ENCODE results near the gene TTC21A. TPM values are rescaled to one million over a fixed set of nuclear protein-coding genes. Genes with fewer than 3 reads are reported as not detected.
A peak's percentile ranks its signal among the peaks of the same experiment; 100 is the strongest.

Gene TTC21A
- total and polyA plus RNA-seq, 2 donors (not counting 1 experiment from before 2014, with no cell fraction given), result 1.6 to 2.1 TPM

GRCh38 chr3:39141171-39141995 is 33.9 kb downstream of the TTC21A start:
- Histone ChIP-seq H4K20me1 (ENCODE audit: control insufficient read depth, extremely low read depth, insufficient read depth, low read length) (no peaks in the 10 kb centered on the region), H3K9me3 (ENCODE audit: control insufficient read depth, insufficient read depth, low read depth, low read length) (no peaks in the 10 kb centered on the region), H3K4me1 (ENCODE audit: control insufficient read depth, extremely low read depth, insufficient read depth, low read length) (peaks cover 7% of the 10 kb centered on the region), H3K79me2 (ENCODE audit: control insufficient read depth, insufficient read depth, low read length) (peaks cover 11% of the 10 kb centered on the region), H3K4me2 (ENCODE audit: extremely low read depth, insufficient read depth, low read length) (no peak overlapping the region), H3K9ac (ENCODE audit: insufficient read depth, low read length) (no peak overlapping the region), H3K36me3 (ENCODE audit: control insufficient read depth, insufficient read depth, low read length) (peaks cover 27% of the 10 kb centered on the region), H3K27ac (ENCODE audit: insufficient read depth, low read length) (no peak overlapping the region), H3K27me3 (ENCODE audit: control insufficient read depth, insufficient read depth, low read length) (no peaks in the 10 kb centered on the region), H2AFZ (ENCODE audit: low read length) (no peak overlapping the region), H3K4me3 (replicated peaks in 1 of 4; ENCODE audit: control extremely low read depth in 1 of 4, insufficient read depth in 1 of 4, low read depth in 3 of 4, low read length in 4 of 4) (no peak overlapping the region)
- TF ChIP-seq, protein P1, sequence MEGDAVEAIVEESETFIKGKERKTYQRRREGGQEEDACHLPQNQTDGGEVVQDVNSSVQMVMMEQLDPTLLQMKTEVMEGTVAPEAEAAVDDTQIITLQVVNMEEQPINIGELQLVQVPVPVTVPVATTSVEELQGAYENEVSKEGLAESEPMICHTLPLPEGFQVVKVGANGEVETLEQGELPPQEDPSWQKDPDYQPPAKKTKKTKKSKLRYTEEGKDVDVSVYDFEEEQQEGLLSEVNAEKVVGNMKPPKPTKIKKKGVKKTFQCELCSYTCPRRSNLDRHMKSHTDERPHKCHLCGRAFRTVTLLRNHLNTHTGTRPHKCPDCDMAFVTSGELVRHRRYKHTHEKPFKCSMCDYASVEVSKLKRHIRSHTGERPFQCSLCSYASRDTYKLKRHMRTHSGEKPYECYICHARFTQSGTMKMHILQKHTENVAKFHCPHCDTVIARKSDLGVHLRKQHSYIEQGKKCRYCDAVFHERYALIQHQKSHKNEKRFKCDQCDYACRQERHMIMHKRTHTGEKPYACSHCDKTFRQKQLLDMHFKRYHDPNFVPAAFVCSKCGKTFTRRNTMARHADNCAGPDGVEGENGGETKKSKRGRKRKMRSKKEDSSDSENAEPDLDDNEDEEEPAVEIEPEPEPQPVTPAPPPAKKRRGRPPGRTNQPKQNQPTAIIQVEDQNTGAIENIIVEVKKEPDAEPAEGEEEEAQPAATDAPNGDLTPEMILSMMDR (conservative IDR thresholded peaks at IDR 0.05 in 1 of 2, IDR thresholded peaks at IDR 0.05 in 1 of 2; ENCODE audit: low read depth in 1 of 2, low read length in 2 of 2), result no peak
- peak; percentile 26 to 45 for DNase-seq (ENCODE audit: low read depth in 2 of 2)

DNA sequence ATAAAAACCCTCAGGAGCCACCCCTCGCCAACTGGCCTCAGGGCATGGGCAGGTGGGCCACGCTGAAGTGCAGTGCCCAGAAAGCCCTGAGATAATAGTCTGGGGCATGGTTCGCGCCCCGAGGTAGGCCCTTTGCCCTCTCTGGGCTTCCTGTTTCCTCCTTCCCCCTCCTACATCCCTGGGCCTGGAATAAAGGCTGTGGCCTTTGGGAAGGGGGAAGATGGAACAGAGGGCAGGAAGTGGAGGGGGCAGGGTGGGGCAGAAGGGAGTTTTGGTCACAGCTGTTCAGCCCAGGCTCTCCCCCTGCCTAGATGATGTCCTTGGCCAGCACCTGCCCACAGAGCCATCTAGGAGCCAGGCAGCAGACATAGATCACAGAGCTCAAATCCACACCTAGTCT is 34.6 kb downstream of the TTC21A start:
- Histone ChIP-seq H3K4me3 (replicated peaks in 1 of 4; ENCODE audit: control extremely low read depth in 1 of 4, insufficient read depth in 1 of 4, low read depth in 3 of 4, low read length in 4 of 4) (no peak overlapping the region), H3K9me3 (ENCODE audit: control insufficient read depth, insufficient read depth, low read depth, low read length) (no peaks in the 10 kb centered on the region), H3K27me3 (ENCODE audit: control insufficient read depth, insufficient read depth, low read length) (no peaks in the 10 kb centered on the region), H3K27ac (ENCODE audit: insufficient read depth, low read length) (no peak overlapping the region), H3K79me2 (ENCODE audit: control insufficient read depth, insufficient read depth, low read length) (peaks cover 13% of the 10 kb centered on the region), H3K4me1 (ENCODE audit: control insufficient read depth, extremely low read depth, insufficient read depth, low read length) (peaks cover 12% of the 10 kb centered on the region), H3K9ac (ENCODE audit: insufficient read depth, low read length) (no peak overlapping the region), H3K36me3 (ENCODE audit: control insufficient read depth, insufficient read depth, low read length) (peaks cover 27% of the 10 kb centered on the region), H3K4me2 (ENCODE audit: extremely low read depth, insufficient read depth, low read length) (no peak overlapping the region), H4K20me1 (ENCODE audit: control insufficient read depth, extremely low read depth, insufficient read depth, low read length) (no peaks in the 10 kb centered on the region), H2AFZ (ENCODE audit: low read length) (no peak overlapping the region)
- TF ChIP-seq, protein P1 (conservative IDR thresholded peaks at IDR 0.05 in 1 of 2, IDR thresholded peaks at IDR 0.05 in 1 of 2; ENCODE audit: low read depth in 1 of 2, low read length in 2 of 2), result no peak
- TF ChIP-seq EZH2 (IDR thresholded peaks at IDR 0.05; ENCODE audit: low read length, missing control alignments), result no peak
- no peak for DNase-seq (ENCODE audit: low read depth in 2 of 2)

DNA sequence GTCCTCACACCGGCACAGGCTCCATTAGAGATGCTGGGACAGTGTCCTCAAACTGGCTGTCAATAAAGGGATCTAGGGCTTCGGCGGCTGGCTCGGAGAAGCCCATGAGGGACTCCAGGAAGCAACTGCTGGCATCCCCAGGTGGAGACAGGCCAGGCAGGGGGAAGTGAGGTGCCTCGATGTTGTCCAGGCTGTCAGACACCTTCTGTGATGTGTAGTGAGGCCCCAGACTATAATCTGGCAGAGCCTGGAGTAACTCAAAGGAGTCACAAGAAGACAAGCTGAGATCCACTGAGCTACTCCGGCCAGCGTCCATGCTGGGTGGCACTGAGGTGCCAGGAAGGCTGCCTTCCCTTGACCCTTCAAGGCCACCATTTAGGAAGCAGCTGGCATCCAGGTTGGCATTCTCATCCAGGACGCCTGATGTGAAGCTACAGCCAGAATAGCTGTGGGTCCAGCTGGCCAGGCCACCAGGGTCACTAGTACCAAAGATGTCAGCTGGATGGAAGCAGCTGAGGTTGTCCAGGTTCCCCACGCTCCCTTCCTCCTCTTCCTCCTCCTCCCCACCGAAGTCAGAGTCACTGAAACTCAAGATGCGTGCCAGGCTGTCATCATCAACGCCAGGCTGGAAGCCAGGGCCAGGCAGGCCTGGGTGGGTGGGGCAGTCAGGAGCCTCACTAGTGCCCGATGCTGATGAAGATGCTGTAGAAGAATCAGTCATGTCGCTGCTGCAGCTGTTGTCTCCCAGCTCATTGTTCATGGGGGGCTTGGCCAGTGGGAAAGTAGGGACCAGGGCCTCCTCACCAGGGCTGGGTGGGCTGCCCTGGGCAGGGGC is 35.8 kb downstream of the TTC21A start:
- Histone ChIP-seq H3K36me3 (ENCODE audit: control insufficient read depth, insufficient read depth, low read length) (peaks cover 27% of the 10 kb centered on the region), H3K27ac (ENCODE audit: insufficient read depth, low read length) (no peak overlapping the region), H3K9ac (ENCODE audit: insufficient read depth, low read length) (no peak overlapping the region), H3K27me3 (ENCODE audit: control insufficient read depth, insufficient read depth, low read length) (no peaks in the 10 kb centered on the region), H4K20me1 (ENCODE audit: control insufficient read depth, extremely low read depth, insufficient read depth, low read length) (no peaks in the 10 kb centered on the region), H3K79me2 (ENCODE audit: control insufficient read depth, insufficient read depth, low read length) (peaks cover 20% of the 10 kb centered on the region), H2AFZ (ENCODE audit: low read length) (no peak overlapping the region), H3K4me2 (ENCODE audit: extremely low read depth, insufficient read depth, low read length) (no peak overlapping the region), H3K4me1 (ENCODE audit: control insufficient read depth, extremely low read depth, insufficient read depth, low read length) (peaks cover 24% of the 10 kb centered on the region), H3K9me3 (ENCODE audit: control insufficient read depth, insufficient read depth, low read depth, low read length) (no peaks in the 10 kb centered on the region), H3K4me3 (replicated peaks in 1 of 4; ENCODE audit: control extremely low read depth in 1 of 4, insufficient read depth in 1 of 4, low read depth in 3 of 4, low read length in 4 of 4) (no peak overlapping the region)
- TF ChIP-seq, protein P1 (conservative IDR thresholded peaks at IDR 0.05 in 1 of 2, IDR thresholded peaks at IDR 0.05 in 1 of 2; ENCODE audit: low read depth in 1 of 2, low read length in 2 of 2), result no peak
- DNase-seq (ENCODE audit: low read depth in 2 of 2), result no peak

Data from fibroblast of lung (primary cell).